GM23338 (cell line): Measurements from ENCODE around the gene DAB1. TPM values are rescaled to one million over a fixed set of nuclear protein-coding genes. Genes with fewer than 3 reads are reported as not detected.

Experiments used
- ATAC-seq: fragments of 200-7000 bp; cut with Tn5 transposase; 3 replicates; pipeline ENCODE4 v1.9.1; 2020
- DNase-seq: peaks from one replicate; pipeline ENCODE4 v3.0.0-alpha.2; 2015; ENCODE audit warnings: low spot score
- H2AFZ ChIP-seq: fragments of 200-600 bp; sonication (generic); 2 replicates; pipeline ENCODE4 v1.8.0; 2016; ENCODE audit warnings: antibody characterized with exemption, mild to moderate bottlenecking, moderate library complexity
- H3F3A ChIP-seq: fragments of 200-600 bp; sonication (generic); replicated peaks from 2 replicates; pipeline ENCODE4 v1.8.0; 2017; ENCODE audit warnings: antibody characterized with exemption, mixed run types, low read depth
- H3K27ac ChIP-seq: fragments of 200-600 bp; sonication (generic); 2 replicates; pipeline ENCODE4 v1.6.1; 2016; ENCODE audit warnings: low read depth
- H3K27me3 ChIP-seq: fragments of 200-600 bp; sonication (generic); 2 replicates; pipeline ENCODE4 v1.8.0; 2016; ENCODE audit warnings: mild to moderate bottlenecking, mixed run types, moderate library complexity; ENCODE audit not compliant: insufficient read depth
- H3K36me3 ChIP-seq: fragments of 200-600 bp; sonication (generic); 2 replicates; pipeline ENCODE4 v1.8.0; 2016; ENCODE audit warnings: mild to moderate bottlenecking; ENCODE audit not compliant: insufficient read depth
- H3K4me1 ChIP-seq: fragments of 200-600 bp; sonication (generic); 2 replicates; pipeline ENCODE4 v1.8.0; 2016; ENCODE audit warnings: mild to moderate bottlenecking, moderate library complexity; ENCODE audit not compliant: insufficient read depth
- H3K4me2 ChIP-seq: fragments of 200-600 bp; sonication (generic); 2 replicates; pipeline ENCODE4 v1.7.1; 2017; ENCODE audit warnings: mixed run types
- H3K4me3 ChIP-seq: fragments of 200-600 bp; sonication (generic); 2 replicates; pipeline ENCODE4 v1.6.1; 2016; ENCODE audit warnings: mixed run types
- H3K79me2 ChIP-seq: fragments of 200-600 bp; sonication (generic); replicated peaks from 2 replicates; pipeline ENCODE4 v1.8.0; 2017; ENCODE audit warnings: mild to moderate bottlenecking; ENCODE audit not compliant: insufficient read depth
- H3K9me2 ChIP-seq: fragments of 200-600 bp; sonication (generic); 2 replicates; pipeline ENCODE4 v1.8.0; 2017; ENCODE audit not compliant: insufficient read depth
- H4K20me1 ChIP-seq: fragments of 200-600 bp; sonication (generic); replicated peaks from 2 replicates; pipeline ENCODE4 v1.8.0; 2017; ENCODE audit warnings: mild to moderate bottlenecking; ENCODE audit not compliant: insufficient read depth
- H3K27ac Mint-ChIP-seq: 2 replicates; pipeline ENCODE4 v1.8.0; 2020; ENCODE audit warnings: inconsistent platforms, mild to moderate bottlenecking, moderate library complexity, mixed read lengths
- H3K27me3 Mint-ChIP-seq: 3 replicates; pipeline ENCODE4 v1.8.0; 2022; ENCODE audit warnings: low read depth, mild to moderate bottlenecking, moderate library complexity, mixed read lengths, inconsistent platforms; ENCODE audit not compliant: insufficient read depth, poor library complexity
- H3K36me3 Mint-ChIP-seq: 3 replicates; pipeline ENCODE4 v1.8.0; 2021; ENCODE audit warnings: low read depth, mild to moderate bottlenecking, inconsistent platforms, moderate library complexity, mixed read lengths
- H3K4me1 Mint-ChIP-seq: 3 replicates; pipeline ENCODE4 v1.8.0; 2020; ENCODE audit warnings: mild to moderate bottlenecking, inconsistent platforms, mixed read lengths
- H3K4me3 Mint-ChIP-seq: 3 replicates; pipeline ENCODE4 v1.8.0; 2021; ENCODE audit warnings: moderate library complexity, mild to moderate bottlenecking, inconsistent platforms, mixed read lengths
- H3K9me3 Mint-ChIP-seq: 3 replicates; pipeline ENCODE4 v1.8.0; 2020; ENCODE audit warnings: moderate library complexity, mild to moderate bottlenecking, inconsistent platforms, mixed read lengths
- ETS1 ChIP-seq: IDR thresholded peaks from 2 replicates; pipeline ENCODE4 v1.6.1; 2016; ENCODE audit warnings: antibody characterized with exemption
- NANOG ChIP-seq: IDR thresholded peaks from 2 replicates; pipeline ENCODE4 v1.6.1; 2016; ENCODE audit warnings: antibody characterized with exemption, borderline replicate concordance
- ZNF114 ChIP-seq: fragments of 250-450 bp; sonication (Bioruptor Pico); IDR thresholded peaks from 2 replicates; pipeline ENCODE4 v1.5.0; 2020; ENCODE audit warnings: mild to moderate bottlenecking, moderate library complexity
- polyA plus RNA-seq: library from polyadenylated mRNA; unstranded; fragments of >200 nt; fragmentation: Nextera tagmentation; extraction: Ambion mirVana; gene quantifications from 2 replicates; pipeline ENCODE4 v1.2.1, GENCODE V29; 2016
- total RNA-seq: library from RNA; depleted of rRNA; stranded (reverse); fragments of >200 nt; shearing (Covaris generic); gene quantifications from 2 replicates; pipeline ENCODE4 v1.2.3, GENCODE V29; 2014
- TF ChIP-seq, protein P1 (sequence below): fragments of 250-450 bp; sonication (Bioruptor Pico); IDR thresholded peaks from 2 replicates; pipeline ENCODE4 v1.5.0; 2020; ENCODE audit warnings: mild to moderate bottlenecking, moderate library complexity

Gene DAB1
- total and polyA plus RNA-seq, 2 experiments from 2014 or later = 12.8 to 14.5 TPM

DNA sequence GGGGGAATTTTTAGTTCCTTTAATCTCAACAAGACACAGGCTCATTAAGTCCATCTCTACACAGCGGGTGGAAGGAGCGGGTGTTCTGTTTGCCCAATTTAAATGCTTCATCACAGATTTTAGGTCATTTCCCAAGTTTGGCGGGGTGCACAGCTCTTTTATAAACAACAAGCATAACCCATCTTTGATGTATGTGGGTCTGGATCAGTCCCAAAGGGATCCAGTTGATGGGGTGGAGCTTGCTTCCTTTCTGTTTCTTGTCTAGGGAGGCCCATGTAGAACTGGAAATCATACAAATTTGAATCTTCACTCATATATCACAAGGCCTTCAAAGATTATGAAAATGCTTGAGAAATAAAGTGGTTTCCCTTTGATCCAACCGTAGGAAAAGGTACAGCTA is 317.6 kb downstream of the DAB1 start:
- Histone ChIP-seq H3K4me2 (no peak overlapping the region), H2AFZ (no peak overlapping the region), H3F3A (no peaks in the 10 kb centered on the region), H3K4me3 (no peak overlapping the region), H3K79me2 (no peaks in the 10 kb centered on the region), H3K27ac (no peak overlapping the region), H3K4me1 (peaks cover 39% of the 10 kb centered on the region), H3K27me3 (no peaks in the 10 kb centered on the region), H3K9me2 (no peaks in the 10 kb centered on the region), H3K36me3 (no peaks in the 10 kb centered on the region), H4K20me1 (no peaks in the 10 kb centered on the region)
- Mint-ChIP-seq H3K9me3 (no peaks in the 10 kb centered on the region), H3K27ac (no peak overlapping the region), H3K27me3 (peaks cover 11% of the 10 kb centered on the region), H3K36me3 (no peaks in the 10 kb centered on the region), H3K4me3 (no peak overlapping the region), H3K4me1 (peaks cover 49% of the 10 kb centered on the region)
- no peak for ATAC-seq
- no peak for DNase-seq
- no peak for TF ChIP-seq ZNF114 (CRISPR knock-in tag)
- TF ChIP-seq, protein P1, sequence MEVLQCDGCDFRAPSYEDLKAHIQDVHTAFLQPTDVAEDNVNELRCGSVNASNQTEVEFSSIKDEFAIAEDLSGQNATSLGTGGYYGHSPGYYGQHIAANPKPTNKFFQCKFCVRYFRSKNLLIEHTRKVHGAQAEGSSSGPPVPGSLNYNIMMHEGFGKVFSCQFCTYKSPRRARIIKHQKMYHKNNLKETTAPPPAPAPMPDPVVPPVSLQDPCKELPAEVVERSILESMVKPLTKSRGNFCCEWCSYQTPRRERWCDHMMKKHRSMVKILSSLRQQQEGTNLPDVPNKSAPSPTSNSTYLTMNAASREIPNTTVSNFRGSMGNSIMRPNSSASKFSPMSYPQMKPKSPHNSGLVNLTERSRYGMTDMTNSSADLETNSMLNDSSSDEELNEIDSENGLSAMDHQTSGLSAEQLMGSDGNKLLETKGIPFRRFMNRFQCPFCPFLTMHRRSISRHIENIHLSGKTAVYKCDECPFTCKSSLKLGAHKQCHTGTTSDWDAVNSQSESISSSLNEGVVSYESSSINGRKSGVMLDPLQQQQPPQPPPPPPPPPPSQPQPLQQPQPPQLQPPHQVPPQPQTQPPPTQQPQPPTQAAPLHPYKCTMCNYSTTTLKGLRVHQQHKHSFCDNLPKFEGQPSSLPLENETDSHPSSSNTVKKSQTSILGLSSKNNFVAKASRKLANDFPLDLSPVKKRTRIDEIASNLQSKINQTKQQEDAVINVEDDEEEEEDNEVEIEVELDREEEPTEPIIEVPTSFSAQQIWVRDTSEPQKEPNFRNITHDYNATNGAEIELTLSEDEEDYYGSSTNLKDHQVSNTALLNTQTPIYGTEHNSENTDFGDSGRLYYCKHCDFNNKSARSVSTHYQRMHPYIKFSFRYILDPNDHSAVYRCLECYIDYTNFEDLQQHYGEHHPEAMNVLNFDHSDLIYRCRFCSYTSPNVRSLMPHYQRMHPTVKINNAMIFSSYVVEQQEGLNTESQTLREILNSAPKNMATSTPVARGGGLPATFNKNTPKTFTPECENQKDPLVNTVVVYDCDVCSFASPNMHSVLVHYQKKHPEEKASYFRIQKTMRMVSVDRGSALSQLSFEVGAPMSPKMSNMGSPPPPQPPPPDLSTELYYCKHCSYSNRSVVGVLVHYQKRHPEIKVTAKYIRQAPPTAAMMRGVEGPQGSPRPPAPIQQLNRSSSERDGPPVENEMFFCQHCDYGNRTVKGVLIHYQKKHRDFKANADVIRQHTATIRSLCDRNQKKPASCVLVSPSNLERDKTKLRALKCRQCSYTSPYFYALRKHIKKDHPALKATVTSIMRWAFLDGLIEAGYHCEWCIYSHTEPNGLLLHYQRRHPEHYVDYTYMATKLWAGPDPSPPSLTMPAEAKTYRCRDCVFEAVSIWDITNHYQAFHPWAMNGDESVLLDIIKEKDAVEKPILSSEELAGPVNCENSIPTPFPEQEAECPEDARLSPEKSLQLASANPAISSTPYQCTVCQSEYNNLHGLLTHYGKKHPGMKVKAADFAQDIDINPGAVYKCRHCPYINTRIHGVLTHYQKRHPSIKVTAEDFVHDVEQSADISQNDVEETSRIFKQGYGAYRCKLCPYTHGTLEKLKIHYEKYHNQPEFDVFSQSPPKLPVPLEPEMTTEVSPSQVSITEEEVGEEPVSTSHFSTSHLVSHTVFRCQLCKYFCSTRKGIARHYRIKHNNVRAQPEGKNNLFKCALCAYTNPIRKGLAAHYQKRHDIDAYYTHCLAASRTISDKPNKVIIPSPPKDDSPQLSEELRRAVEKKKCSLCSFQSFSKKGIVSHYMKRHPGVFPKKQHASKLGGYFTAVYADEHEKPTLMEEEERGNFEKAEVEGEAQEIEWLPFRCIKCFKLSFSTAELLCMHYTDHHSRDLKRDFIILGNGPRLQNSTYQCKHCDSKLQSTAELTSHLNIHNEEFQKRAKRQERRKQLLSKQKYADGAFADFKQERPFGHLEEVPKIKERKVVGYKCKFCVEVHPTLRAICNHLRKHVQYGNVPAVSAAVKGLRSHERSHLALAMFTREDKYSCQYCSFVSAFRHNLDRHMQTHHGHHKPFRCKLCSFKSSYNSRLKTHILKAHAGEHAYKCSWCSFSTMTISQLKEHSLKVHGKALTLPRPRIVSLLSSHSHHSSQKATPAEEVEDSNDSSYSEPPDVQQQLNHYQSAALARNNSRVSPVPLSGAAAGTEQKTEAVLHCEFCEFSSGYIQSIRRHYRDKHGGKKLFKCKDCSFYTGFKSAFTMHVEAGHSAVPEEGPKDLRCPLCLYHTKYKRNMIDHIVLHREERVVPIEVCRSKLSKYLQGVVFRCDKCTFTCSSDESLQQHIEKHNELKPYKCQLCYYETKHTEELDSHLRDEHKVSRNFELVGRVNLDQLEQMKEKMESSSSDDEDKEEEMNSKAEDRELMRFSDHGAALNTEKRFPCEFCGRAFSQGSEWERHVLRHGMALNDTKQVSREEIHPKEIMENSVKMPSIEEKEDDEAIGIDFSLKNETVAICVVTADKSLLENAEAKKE (CRISPR knock-in tag) = no peak
- TF ChIP-seq ETS1 = no peak

DNA sequence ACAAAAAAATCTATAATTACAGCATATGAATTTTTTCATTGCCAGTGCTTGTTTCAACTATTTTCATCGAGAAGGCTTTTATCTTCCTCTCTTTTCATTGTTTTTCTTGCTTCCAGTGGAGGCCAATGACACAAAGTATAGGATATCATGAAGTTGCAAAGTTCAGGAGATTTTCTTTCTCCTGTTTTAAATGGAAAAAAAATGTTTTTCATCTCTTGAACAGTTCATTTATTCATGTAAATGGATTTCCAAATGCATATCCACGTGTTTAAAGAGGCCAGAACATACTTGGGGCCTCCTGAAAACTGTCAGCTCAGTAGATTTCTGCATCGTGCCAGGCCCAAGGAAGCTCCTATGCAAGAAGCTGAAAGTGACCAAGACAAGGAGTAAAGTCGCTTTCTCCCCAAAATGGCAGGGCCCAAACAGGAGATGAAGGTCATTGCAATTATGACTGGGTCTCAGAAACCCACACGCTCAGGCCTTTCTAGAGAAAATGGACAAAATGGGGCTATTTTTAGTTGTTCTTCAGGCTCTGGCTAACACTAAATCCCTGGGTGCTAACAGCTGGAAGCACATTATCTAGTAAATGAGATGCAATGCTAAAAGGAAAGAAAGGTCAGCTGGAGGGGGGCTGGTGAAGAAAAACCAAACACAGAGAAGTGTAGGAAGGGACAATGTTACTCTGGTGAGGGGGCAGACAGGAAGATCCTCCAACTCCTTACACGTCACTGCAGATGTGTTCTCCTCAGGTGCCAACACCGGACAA is 321.1 kb downstream of the DAB1 start:
- Histone ChIP-seq H3F3A (no peaks in the 10 kb centered on the region), H3K4me3 (peak overlapping the region; percentile 43; the same call in 1 of the 2 replicates), H3K9me2 (no peaks in the 10 kb centered on the region), H3K27me3 (no peaks in the 10 kb centered on the region), H3K79me2 (no peaks in the 10 kb centered on the region), H4K20me1 (no peaks in the 10 kb centered on the region), H2AFZ (no peak overlapping the region), H3K27ac (no peak overlapping the region), H3K36me3 (no peaks in the 10 kb centered on the region), H3K4me2 (peak overlapping the region; percentile 71), H3K4me1 (peaks cover 44% of the 10 kb centered on the region)
- Mint-ChIP-seq H3K4me1 (peaks cover 56% of the 10 kb centered on the region), H3K27me3 (peaks cover 9% of the 10 kb centered on the region), H3K9me3 (no peaks in the 10 kb centered on the region), H3K4me3 (peak overlapping the region; percentile 44; the same call in 2 of the 3 replicates), H3K27ac (peak overlapping the region; percentile 42), H3K36me3 (no peaks in the 10 kb centered on the region)
- peak; percentile 81 for ATAC-seq
- no peak for DNase-seq
- no peak for TF ChIP-seq NANOG
